Mononuclear cell (primary cell): ENCODE data around the gene SEC14L3. TPM values are rescaled to one million over a fixed set of nuclear protein-coding genes. Genes with fewer than 3 reads are reported as not detected.

Source experiments
- H3K27me3 ChIP-seq: 2 replicates; pipeline ENCODE4 v1.6.0; 2011; ENCODE audit warnings: low read length, control low read depth; ENCODE audit not compliant: insufficient read depth
- H3K4me1 ChIP-seq: 2 replicates; pipeline ENCODE4 v1.5.1; 2011; ENCODE audit warnings: mild to moderate bottlenecking, low read length, control low read depth; ENCODE audit not compliant: insufficient read depth
- H3K4me3 ChIP-seq: 2 replicates; pipeline ENCODE4 v1.5.1; 2011; ENCODE audit warnings: mild to moderate bottlenecking, low read length, moderate library complexity
- H3K9me3 ChIP-seq: 2 replicates; pipeline ENCODE4 v1.5.1; 2011; ENCODE audit warnings: low read depth, mild to moderate bottlenecking, control low read depth, low read length
- total RNA-seq: library from RNA; depleted of rRNA; stranded (reverse); fragments of >200 nt; gene quantifications from one replicate; pipeline ENCODE4 v1.2.3, GENCODE V29; 2012

Gene SEC14L3
- total RNA-seq, 1 donor: not detected

- Histone ChIP-seq H3K4me3 (no peak overlapping the region), H3K9me3 (no peaks in the 10 kb centered on the region)
Observed at GRCh38 chr22:30413745-30414524, 57.9 kb downstream of the SEC14L3 start.

GRCh38 chr22:30413001-30413400, 58.8 kb downstream of the SEC14L3 start:
- no peaks in the 10 kb centered on the region for H3K27me3 ChIP-seq
- H3K4me1 ChIP-seq: no peaks in the 10 kb centered on the region
- H3K4me3 ChIP-seq: no peak overlapping the region
- no peaks in the 10 kb centered on the region for H3K9me3 ChIP-seq

More at GRCh38 chr22:30413745-30414524, 57.9 kb downstream of the SEC14L3 start:
- Histone ChIP-seq H3K4me1 (no peaks in the 10 kb centered on the region), H3K27me3 (no peaks in the 10 kb centered on the region)

- H3K9me3 ChIP-seq: no peaks in the 10 kb centered on the region
- H3K4me1 ChIP-seq: no peaks in the 10 kb centered on the region
- no peak overlapping the region for H3K4me3 ChIP-seq
- no peaks in the 10 kb centered on the region for H3K27me3 ChIP-seq
Observed at GRCh38 chr22:30411780-30412179, 60.0 kb downstream of the SEC14L3 start.

Other genes with a start within 250 kb of the SEC14L3 start
- 4.2 TPM for gene LIF, start 225.3 kb downstream of the SEC14L3 start, total RNA-seq
- 240 TPM for gene OSM, start 205.2 kb downstream of the SEC14L3 start, total RNA-seq
- 4.6 TPM for gene CASTOR1, start 182.5 kb downstream of the SEC14L3 start, total RNA-seq
- gene TBC1D10A, start 145.1 kb downstream of the SEC14L3 start, total RNA-seq: 36.0 TPM
- 94.3 TPM for gene SF3A1, start 115.1 kb downstream of the SEC14L3 start, total RNA-seq
- gene CCDC157, start 115.0 kb downstream of the SEC14L3 start, total RNA-seq: 4.9 TPM
- gene RNF215, start 84.6 kb downstream of the SEC14L3 start, total RNA-seq: 3.3 TPM
- gene SEC14L2, start 75.0 kb downstream of the SEC14L3 start, total RNA-seq: 15.5 TPM
- 24.5 TPM for gene MTFP1, start 46.2 kb downstream of the SEC14L3 start, total RNA-seq
- not detected for gene SEC14L4, start 33.7 kb upstream of the SEC14L3 start, total RNA-seq
- not detected for gene SEC14L6, start 74.7 kb upstream of the SEC14L3 start, total RNA-seq
- 0.10 TPM for gene GAL3ST1, start 102.6 kb upstream of the SEC14L3 start, total RNA-seq
- gene PES1, start 119.9 kb upstream of the SEC14L3 start, total RNA-seq: 21.8 TPM
- gene TCN2, start 135.2 kb upstream of the SEC14L3 start, total RNA-seq: 8.7 TPM
- gene SLC35E4, start 163.8 kb upstream of the SEC14L3 start, total RNA-seq: 4.4 TPM
- 3.3 TPM for gene DUSP18, start 195.9 kb upstream of the SEC14L3 start, total RNA-seq
- gene OSBP2, start 222.9 kb upstream of the SEC14L3 start, total RNA-seq: 3.1 TPM